SHP77 (cell line): ENCODE data around the gene IFNAR1.
A peak's percentile ranks its signal among the peaks of the same experiment; 100 is the strongest.

ENCODE experiments used
- DNase-seq, 2 experiments: peaks; one replicate each; lab custom pipeline; 2025; lab: John Stamatoyannopoulos, UW

The IFNAR1 gene

GRCh38 chr21:33402001-33402979 is 77.5 kb downstream of the IFNAR1 start:
- no peak for DNase-seq

DNA sequence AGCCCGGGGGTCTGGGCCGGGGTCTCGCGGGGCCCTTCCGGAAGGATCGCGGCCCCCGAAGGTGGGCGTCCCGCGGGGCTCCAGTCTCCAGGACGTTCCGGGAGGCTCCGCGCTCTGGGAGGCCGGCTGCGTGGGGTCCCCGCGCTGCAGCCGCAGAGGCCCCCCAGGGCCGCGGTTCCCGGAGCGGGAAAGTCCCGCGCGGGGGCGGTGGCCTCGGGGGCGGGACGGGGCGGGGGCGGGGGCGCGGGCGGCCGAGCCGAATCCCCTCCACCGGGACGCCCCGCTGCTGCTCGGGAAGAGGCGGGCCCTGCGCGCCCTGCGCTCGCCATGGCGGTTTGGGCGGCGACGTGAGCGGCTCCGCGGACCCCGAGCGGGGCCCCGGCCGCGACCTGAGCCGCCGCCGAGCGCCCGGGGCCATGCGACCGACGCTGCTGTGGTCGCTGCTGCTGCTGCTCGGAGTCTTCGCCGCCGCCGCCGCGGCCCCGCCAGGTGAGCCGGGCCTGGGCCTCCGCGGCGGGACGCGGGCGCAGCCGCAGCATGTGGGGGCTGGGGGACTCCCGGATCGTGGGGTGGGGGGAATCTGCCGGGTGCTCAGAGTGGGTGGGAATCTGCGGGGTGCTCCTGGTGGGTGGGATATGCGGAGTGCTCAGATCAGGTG is 78.5 kb downstream of the IFNAR1 start, which contains the start of gene IFNGR2:
TSS of gene IFNGR2 (plus strand) at position 286 of the 658 bp plus-strand sequence. CDS start at position 417, 131 bp downstream.
- no peak for DNase-seq

DNA sequence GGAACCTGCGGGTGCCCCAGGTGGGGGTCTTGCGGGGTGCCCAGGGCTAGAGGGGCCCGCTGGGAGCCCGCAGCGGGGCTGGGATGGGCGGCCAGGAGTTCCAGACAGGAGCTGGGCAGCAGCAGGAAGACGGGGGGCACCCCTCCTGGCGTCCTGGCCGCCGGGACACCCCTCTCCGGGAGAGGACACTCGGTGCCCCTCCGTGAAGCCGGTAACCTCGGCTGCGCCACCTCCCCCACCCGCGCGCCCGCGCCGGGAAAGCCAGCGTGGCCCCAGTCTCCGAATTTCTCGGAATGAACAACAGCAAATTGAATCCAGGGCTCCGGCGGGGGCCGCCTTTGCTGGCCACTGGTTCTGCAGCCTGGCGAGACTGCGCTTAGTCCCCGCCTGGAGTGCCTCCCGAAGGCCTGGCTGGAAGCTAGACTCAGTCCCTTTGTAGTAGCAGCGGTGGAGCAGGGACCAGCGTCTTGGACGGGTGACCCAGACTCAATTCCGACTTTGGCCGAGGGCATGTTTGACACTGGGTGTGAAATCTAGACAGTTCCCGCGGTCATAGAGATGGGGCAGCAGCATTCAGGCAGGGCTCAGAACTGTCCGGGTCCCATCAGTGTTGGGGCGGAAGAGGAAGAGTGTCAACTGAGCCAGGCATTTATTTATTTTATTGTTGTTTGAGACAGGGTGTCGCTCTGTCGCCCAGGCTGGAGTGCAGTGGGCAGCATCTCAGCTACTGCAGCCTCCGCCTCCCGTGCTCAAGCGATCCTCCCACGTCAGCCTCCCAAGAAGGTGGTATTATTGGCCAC is 79.2 kb downstream of the IFNAR1 start:
- DNase-seq, result peak; percentile 34 to 60

DNA sequence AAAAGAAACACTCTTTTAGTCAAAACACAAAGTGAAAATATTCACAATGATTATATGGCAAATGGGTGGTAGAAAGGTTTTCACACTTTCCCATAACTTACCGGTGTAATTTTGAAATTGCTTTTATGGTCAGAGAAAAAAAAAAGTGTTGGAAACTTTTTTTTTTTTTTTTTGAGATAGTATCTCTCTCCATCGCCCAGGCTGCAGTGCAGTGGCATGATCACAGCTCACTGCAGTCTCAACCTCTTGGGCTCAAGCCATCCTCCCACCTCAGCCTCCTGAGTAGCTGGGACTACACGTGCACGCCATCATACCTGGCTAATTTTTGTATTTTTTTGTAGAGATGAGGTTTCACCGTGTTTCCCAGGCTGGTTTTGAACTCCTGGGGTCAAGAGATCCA is 81.7 kb downstream of the IFNAR1 start:
- no peak for DNase-seq
